RWPE1 (cell line): Measurements from ENCODE around the gene ALKBH5.
A peak's percentile ranks its signal among the peaks of the same experiment; 100 is the strongest.

Experiments
- CTCF ChIA-PET: fragments of 350-600 bp; sonication (Branson Sonifier 250); formaldehyde crosslinking; extraction: SDS; loops from one replicate; lab custom pipeline; 2021; lab: Yijun Ruan, JAX
- POLR2A ChIA-PET: fragments of 400-600 bp; formaldehyde crosslinking; extraction: SDS; loops from one replicate; lab custom pipeline; 2020; ENCODE audit warnings: antibody characterized with exemption; ENCODE audit not compliant: low non-redundant PET; lab: Yijun Ruan, JAX
- DNase-seq: peaks from one replicate; pipeline ENCODE4 v3.0.0; 2012; ENCODE audit warnings: low spot score
- H3K27ac ChIP-seq: fragments of 450-650 bp; 2 replicates; pipeline ENCODE4 v1.5.1; 2017
- TF ChIP-seq, protein P1 (sequence below): fragments of 450-650 bp; conservative IDR thresholded peaks from 2 replicates; pipeline ENCODE4 v1.5.1; 2017; ENCODE audit warnings: low read depth, mild to moderate bottlenecking

ALKBH5 gene

DNA sequence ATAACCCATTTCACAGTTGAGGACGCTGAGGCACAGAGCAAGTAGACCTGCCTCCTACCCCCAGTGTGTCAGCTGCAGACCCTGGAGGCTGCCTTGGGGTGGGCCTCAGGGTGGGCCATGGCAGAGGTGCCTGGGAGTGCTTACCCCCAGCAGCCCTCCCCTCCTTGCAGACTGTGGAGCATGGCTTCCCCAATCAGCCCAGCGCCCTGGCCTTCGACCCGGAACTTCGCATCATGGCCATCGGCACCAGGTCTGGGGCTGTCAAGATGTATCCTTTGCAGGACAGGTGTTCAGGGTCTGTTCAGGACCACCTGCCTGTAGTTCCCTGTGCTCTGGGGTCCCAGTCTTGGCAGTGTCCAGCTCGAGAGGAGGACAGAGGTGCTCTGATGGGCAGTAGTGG lies 46.1 kb downstream of the ALKBH5 start:
- peak overlapping the region; percentile 97; the same call in 1 of the 2 replicates for H3K27ac ChIP-seq
- TF ChIP-seq, protein P1, sequence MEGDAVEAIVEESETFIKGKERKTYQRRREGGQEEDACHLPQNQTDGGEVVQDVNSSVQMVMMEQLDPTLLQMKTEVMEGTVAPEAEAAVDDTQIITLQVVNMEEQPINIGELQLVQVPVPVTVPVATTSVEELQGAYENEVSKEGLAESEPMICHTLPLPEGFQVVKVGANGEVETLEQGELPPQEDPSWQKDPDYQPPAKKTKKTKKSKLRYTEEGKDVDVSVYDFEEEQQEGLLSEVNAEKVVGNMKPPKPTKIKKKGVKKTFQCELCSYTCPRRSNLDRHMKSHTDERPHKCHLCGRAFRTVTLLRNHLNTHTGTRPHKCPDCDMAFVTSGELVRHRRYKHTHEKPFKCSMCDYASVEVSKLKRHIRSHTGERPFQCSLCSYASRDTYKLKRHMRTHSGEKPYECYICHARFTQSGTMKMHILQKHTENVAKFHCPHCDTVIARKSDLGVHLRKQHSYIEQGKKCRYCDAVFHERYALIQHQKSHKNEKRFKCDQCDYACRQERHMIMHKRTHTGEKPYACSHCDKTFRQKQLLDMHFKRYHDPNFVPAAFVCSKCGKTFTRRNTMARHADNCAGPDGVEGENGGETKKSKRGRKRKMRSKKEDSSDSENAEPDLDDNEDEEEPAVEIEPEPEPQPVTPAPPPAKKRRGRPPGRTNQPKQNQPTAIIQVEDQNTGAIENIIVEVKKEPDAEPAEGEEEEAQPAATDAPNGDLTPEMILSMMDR = no peak
- POLR2A ChIA-PET = no interaction called here
- CTCF ChIA-PET = no interaction called here
- no peak for DNase-seq

DNA sequence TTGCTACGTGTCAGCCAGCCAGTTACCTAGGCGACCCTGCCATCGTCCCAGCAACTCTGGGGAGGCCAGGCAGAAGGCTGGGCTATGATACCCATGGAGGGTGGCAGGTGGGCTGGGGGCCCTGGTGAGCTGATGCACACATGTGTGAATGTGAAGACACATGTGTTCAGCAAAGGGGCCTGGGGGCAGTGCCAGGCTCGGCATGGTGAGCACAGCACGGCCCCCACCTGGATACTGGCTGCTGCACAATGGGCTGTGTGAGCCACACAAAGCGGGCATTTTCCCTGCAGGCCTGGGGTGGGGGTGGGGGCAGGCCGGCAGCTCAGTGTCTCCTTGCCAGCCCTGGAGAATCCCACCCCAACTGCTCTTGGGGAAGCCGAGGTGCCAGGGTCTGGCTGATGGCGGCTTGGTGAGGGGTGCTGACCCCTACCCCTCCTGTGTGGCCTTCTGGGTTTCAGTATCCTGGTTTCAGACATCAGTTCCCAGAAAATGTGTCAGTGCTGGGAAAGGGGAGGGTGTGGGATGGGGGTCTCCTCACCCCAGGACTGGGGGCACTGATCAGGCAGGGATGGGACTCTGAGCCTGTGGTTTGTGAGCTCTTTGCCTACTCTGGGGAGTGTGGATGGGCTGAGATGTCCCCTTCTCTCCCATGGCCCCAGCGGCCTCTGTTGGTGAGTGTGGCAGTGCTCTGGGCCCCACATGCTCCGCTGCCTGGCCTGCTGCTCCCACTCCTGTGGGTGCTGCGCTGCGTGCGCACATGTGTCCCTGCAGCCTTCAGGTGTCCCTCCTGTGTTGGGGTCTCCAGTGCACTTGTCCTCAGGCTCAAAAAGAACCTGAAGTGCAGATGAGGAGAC lies 46.9 kb downstream of the ALKBH5 start:
- no peak for DNase-seq
- TF ChIP-seq, protein P1 = no peak
- ChIA-PET CTCF (no interaction called here), POLR2A (no interaction called here)
- peak overlapping the region; percentile 97; the same call in 1 of the 2 replicates for H3K27ac ChIP-seq

DNA sequence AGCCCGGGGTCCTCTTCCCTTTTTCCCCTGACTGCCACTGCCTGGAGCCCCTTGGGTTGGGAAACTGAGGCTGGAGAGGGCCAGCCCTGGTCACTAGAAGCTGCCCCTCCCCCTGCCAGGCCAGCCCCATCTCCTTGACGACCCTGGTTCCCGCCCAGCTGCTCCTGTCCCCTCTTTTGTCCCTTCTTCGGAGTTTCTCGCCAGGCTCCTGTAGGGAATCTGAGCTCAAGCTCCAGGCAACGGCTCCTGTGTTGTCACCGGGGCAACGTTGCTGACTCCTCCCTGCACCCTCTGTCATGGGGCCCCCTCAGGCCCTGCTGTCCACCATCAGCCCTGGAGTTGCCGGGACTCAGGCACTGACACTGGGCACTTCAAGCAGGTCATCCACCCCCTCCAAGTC lies 47.5 kb downstream of the ALKBH5 start:
- CTCF ChIA-PET = no interaction called here
- POLR2A ChIA-PET = no interaction called here
- TF ChIP-seq, protein P1 = no peak
- H3K27ac ChIP-seq = peak overlapping the region; percentile 97; the same call in 1 of the 2 replicates
- DNase-seq = no peak

DNA sequence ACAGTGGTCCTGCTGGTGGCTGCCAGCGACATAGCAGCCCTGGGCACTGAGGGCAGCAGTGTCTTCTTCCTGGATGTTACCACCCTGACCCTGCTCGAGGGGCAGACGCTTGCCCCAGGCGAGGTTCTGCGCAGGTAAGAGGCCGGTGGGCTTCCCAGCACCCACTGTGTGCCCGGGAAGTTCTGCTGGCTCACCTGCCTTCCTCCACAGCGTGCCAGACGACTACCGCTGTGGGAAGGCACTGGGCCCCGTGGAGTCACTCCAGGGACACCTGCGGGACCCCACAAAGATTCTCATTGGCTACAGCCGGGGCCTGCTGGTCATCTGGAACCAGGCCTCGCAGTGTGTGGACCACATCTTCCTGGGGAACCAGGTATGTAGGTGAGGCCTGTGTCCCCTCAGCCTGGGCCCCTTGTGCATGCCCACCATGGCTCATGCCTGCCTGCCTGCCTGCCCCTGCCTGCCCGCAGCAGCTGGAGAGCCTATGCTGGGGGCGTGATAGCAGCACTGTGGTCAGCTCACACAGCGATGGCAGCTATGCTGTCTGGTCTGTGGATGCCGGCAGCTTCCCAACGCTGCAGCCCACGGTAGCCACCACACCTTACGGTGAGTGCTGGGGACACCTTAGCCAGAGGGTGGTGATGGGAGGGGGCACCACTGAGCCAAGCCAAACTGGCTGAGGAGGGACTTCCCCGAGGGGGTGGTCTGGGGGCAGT lies 50.3 kb downstream of the ALKBH5 start:
- peak overlapping the region; percentile 97 for H3K27ac ChIP-seq
- TF ChIP-seq, protein P1 = no peak
- CTCF ChIA-PET = no interaction called here
- POLR2A ChIA-PET = no interaction called here
- DNase-seq = no peak

DNA sequence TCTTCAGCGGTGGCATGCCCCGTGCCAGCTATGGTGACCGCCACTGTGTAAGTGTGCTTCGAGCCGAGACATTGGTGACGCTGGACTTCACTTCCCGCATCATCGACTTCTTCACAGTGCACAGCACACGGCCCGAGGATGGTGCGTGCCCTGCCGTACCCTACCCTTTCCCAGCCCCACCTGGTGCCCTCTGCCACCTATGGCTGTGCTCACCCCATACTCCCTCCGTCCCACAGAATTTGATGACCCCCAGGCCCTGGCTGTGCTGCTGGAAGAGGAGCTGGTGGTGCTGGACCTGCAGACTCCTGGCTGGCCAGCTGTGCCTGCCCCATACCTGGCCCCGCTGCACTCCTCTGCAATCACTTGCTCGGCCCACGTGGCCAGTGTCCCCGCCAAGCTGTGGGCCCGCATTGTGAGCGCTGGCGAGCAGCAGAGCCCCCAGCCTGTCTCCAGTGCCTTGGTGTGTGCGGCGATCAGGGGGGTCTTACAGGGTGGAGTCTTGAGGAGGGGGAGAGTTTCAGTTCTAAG lies 51.3 kb downstream of the ALKBH5 start:
- TF ChIP-seq, protein P1 = no peak
- no peak for DNase-seq
- POLR2A ChIA-PET = no interaction called here
- CTCF ChIA-PET = interaction anchor here (0.7 kb wide), 1 partner anchor 14 kb away, joined by 3 read pairs; no protein-coding TSS in a partner anchor
- peak overlapping the region; percentile 97 for H3K27ac ChIP-seq

DNA sequence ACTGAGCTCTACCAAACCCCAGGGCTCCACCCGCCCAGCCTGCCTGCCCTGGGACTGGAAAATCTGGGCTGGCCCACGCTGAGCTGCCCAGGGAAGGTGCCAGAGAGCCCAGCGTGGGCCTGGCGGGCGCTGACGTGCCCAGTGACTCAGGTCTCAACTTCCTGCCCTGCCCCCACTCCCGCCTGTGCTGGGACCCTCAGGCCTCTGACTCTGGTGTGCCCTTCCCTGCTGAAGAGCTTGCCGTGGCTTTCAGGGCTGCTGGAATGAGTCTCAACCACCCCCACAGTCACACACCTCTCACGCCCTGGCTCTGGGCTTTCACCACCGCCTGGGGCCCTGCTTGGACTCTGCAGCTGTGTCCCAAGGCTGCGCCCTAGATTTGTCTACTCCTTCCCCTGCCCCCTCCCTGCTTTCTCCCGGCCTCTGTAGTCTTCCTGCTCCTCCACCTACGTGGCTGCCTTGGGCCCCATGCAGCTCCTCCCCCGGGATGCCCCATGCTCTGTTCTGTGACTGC lies 52.2 kb downstream of the ALKBH5 start:
- peak overlapping the region; percentile 97 for H3K27ac ChIP-seq
- TF ChIP-seq, protein P1 = no peak
- DNase-seq = peak; percentile 82
- ChIA-PET POLR2A (interaction anchor here (0.6 kb wide), 1 partner anchor 12 kb away, joined by 3 read pairs; no protein-coding TSS in a partner anchor), CTCF (interaction anchor here (0.7 to 1.4 kb wide), 2 partner anchors 23 to 87 kb away, joined by 4 to 6 read pairs; no protein-coding TSS in a partner anchor)
